Activated B cell treated with CpG ODN at 0.5 μM for 24 hours (primary cell): ENCODE data around the gene MCF2L. TPM values are rescaled to one million over a fixed set of nuclear protein-coding genes. Genes with fewer than 3 reads are reported as not detected.

Source experiments
- ATAC-seq: fragments of 200-7000 bp; cut with Tn5 transposase; one replicate; pipeline ENCODE4 v1.10.0; 2021; ENCODE audit warnings: low read depth, mild to moderate bottlenecking, moderate library complexity
- CTCF ChIA-PET: fragments of 350-600 bp; sonication (Branson Sonifier 250); formaldehyde crosslinking; loops from one replicate; lab custom pipeline; 2021; ENCODE audit warnings: antibody characterized with exemption; lab: Charles Lee
- POLR2A ChIA-PET: fragments of 350-600 bp; sonication (Branson Sonifier 250); formaldehyde crosslinking; loops from one replicate; lab custom pipeline; 2021; ENCODE audit warnings: antibody characterized with exemption; lab: Charles Lee
- DNase-seq: peaks from one replicate; pipeline ENCODE4 v3.0.0; 2022
- H3K27ac Mint-ChIP-seq: one replicate; pipeline ENCODE4 v1.8.0; 2020; ENCODE audit warnings: mixed read lengths
- H3K27me3 Mint-ChIP-seq: one replicate; pipeline ENCODE4 v1.8.0; 2021; ENCODE audit warnings: mixed read lengths
- H3K36me3 Mint-ChIP-seq: one replicate; pipeline ENCODE4 v1.8.0; 2021; ENCODE audit warnings: low read depth, mixed read lengths
- H3K4me1 Mint-ChIP-seq: one replicate; pipeline ENCODE4 v1.8.0; 2021; ENCODE audit warnings: mixed read lengths
- H3K4me3 Mint-ChIP-seq: one replicate; pipeline ENCODE4 v1.8.0; 2020; ENCODE audit warnings: mild to moderate bottlenecking, mixed read lengths
- H3K9me3 Mint-ChIP-seq: one replicate; pipeline ENCODE4 v1.8.0; 2020; ENCODE audit warnings: mixed read lengths
- intact Hi-C: fragments of 100-400 bp; cut with micrococcal nuclease; formaldehyde crosslinking; loops from one replicate; pipeline ENCODE4 v1.15.1; 2024
- total RNA-seq: library from RNA; stranded (reverse); gene quantifications from 2 replicates; pipeline ENCODE4 v1.2.3, GENCODE V29; 2022
- TF ChIP-seq, protein P1 (sequence below): fragments of 200-600 bp; IDR thresholded peaks from one replicate; pipeline ENCODE4 v1.8.0; 2022; ENCODE audit warnings: antibody characterized with exemption, mild to moderate bottlenecking

The MCF2L gene
- total RNA-seq, 1 donor from 2014 or later, result 3.4 TPM

DNA sequence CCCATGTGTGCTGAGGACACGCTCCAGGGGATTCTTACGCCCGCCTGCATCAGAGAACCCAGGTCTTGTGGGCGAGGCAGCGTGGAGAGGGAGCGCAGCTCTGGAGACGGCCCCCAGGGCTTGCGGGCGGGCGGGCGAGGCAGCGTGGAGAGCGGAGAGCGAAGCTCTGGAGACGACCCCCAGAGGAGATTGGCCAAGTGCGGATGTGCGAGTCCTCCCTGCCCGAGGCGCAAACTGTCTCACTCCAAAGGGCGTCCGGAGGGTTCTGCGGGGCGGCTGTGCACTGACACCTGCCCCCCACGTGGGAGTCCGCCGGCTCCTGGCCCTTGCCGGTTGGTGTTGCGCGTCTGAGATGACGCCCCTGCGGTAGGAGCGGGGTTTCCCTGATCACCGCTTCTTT, 39.8 kb downstream of the MCF2L start:
- no peak for DNase-seq
- intact Hi-C loops, result no loop called here
- H3K9me3 Mint-ChIP-seq, result no peaks in the 10 kb centered on the region
- no peak overlapping the region for H3K27ac Mint-ChIP-seq
- H3K4me1 Mint-ChIP-seq, result peaks cover 5% of the 10 kb centered on the region
- no peaks in the 10 kb centered on the region for H3K36me3 Mint-ChIP-seq
- ATAC-seq, result no peak
- TF ChIP-seq, protein P1, sequence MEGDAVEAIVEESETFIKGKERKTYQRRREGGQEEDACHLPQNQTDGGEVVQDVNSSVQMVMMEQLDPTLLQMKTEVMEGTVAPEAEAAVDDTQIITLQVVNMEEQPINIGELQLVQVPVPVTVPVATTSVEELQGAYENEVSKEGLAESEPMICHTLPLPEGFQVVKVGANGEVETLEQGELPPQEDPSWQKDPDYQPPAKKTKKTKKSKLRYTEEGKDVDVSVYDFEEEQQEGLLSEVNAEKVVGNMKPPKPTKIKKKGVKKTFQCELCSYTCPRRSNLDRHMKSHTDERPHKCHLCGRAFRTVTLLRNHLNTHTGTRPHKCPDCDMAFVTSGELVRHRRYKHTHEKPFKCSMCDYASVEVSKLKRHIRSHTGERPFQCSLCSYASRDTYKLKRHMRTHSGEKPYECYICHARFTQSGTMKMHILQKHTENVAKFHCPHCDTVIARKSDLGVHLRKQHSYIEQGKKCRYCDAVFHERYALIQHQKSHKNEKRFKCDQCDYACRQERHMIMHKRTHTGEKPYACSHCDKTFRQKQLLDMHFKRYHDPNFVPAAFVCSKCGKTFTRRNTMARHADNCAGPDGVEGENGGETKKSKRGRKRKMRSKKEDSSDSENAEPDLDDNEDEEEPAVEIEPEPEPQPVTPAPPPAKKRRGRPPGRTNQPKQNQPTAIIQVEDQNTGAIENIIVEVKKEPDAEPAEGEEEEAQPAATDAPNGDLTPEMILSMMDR, result no peak
- no peak overlapping the region for H3K4me3 Mint-ChIP-seq
- CTCF ChIA-PET, result no interaction called here
- POLR2A ChIA-PET, result no interaction called here
- H3K27me3 Mint-ChIP-seq, result no peaks in the 10 kb centered on the region

DNA sequence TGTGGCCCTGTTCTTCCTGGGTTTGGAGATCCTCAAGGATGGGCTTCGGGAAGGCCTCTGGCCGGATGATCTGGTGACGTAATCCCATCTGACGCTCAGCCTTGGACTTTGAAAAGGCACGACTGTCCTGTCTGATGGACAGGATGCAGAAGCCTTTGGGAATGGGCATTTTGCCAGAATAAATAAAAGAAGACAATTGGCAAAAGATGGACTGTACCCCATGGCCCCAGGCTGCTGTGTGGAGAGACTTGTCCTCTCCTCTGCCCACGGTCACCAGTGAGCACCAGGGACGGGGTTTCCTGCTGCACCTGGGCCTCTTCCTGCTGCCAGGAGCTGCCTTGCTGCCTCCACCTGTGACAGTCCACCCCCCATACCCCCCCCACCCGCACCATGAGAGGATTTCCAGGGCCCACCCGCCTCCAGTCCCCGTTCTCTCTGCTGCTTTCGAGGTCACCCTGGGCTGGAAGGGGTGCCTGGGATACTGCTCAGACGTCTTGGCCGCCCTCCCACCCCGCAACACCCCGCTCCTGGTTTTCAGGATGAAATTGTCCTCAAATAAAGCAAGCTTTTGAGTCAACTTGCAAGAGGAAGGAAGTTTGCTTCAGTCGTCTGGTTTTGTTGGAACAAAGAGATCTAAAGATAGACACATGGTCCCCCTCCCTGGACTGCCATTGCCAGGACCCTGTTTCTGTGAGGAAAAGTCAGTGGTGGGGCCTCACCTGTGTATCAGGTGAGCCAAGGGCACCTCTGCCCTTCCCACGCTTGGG, 40.9 kb downstream of the MCF2L start:
- Mint-ChIP-seq H3K27ac (no peak overlapping the region), H3K4me3 (no peak overlapping the region), H3K36me3 (no peaks in the 10 kb centered on the region), H3K4me1 (peaks cover 5% of the 10 kb centered on the region), H3K27me3 (no peaks in the 10 kb centered on the region), H3K9me3 (no peaks in the 10 kb centered on the region)
- no peak for DNase-seq
- POLR2A ChIA-PET, result no interaction called here
- TF ChIP-seq, protein P1, result no peak
- ATAC-seq, result no peak
- intact Hi-C loops, result no loop called here
- CTCF ChIA-PET, result no interaction called here

DNA sequence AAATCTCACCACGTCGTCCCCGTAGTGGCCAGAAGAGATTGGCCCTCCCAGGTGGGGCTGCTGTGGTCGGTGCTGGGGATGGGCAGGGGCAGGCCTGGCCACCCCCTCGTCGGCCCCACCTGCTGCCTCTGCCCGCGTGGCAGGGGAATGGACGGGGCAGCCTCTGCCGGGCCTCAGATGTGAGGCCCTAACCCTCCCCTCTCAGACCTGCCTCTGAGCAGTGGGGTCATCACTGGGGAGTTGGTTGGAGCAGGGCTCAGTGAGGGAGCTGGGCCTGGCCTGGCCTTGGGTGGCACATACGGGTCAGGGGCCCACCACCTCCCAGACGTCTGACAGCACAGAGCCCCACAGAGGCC, 41.5 kb downstream of the MCF2L start:
- CTCF ChIA-PET, result no interaction called here
- POLR2A ChIA-PET, result no interaction called here
- intact Hi-C loops, result no loop called here
- no peak for DNase-seq
- Mint-ChIP-seq H3K36me3 (peaks cover under 1% of the 10 kb centered on the region), H3K4me1 (peaks cover 4% of the 10 kb centered on the region), H3K27ac (no peak overlapping the region), H3K4me3 (no peak overlapping the region), H3K27me3 (no peaks in the 10 kb centered on the region), H3K9me3 (no peaks in the 10 kb centered on the region)
- no peak for ATAC-seq
- TF ChIP-seq, protein P1, result no peak

DNA sequence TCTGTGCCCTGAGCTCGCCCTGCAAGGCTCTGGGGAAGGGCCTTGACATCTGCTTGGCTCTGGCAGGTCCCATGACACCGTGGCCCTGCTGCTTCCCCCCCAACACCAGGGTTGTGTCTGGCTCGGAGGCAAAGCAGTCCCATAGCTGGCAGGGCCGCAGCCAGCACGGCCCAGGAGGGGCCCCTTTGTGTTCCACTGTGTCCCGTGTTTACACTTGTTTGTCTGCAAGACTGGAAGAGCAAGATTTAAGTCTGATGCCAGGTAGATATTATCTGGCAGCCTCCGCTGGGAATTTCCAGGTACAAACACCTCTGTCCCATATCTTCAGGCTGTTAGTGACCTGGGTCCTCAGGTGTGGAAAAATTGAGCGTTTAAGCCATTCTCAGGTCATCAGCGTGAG, 44.3 kb downstream of the MCF2L start:
- intact Hi-C loops, result no loop called here
- DNase-seq (no peak), ATAC-seq (no peak)
- H3K4me1 Mint-ChIP-seq, result peaks cover 2% of the 10 kb centered on the region
- no peaks in the 10 kb centered on the region for H3K9me3 Mint-ChIP-seq
- peaks cover 5% of the 10 kb centered on the region for H3K36me3 Mint-ChIP-seq
- TF ChIP-seq, protein P1, result no peak
- CTCF ChIA-PET, result no interaction called here
- H3K27me3 Mint-ChIP-seq, result no peaks in the 10 kb centered on the region
- POLR2A ChIA-PET, result no interaction called here
- no peak overlapping the region for H3K27ac Mint-ChIP-seq
- H3K4me3 Mint-ChIP-seq, result no peak overlapping the region

DNA sequence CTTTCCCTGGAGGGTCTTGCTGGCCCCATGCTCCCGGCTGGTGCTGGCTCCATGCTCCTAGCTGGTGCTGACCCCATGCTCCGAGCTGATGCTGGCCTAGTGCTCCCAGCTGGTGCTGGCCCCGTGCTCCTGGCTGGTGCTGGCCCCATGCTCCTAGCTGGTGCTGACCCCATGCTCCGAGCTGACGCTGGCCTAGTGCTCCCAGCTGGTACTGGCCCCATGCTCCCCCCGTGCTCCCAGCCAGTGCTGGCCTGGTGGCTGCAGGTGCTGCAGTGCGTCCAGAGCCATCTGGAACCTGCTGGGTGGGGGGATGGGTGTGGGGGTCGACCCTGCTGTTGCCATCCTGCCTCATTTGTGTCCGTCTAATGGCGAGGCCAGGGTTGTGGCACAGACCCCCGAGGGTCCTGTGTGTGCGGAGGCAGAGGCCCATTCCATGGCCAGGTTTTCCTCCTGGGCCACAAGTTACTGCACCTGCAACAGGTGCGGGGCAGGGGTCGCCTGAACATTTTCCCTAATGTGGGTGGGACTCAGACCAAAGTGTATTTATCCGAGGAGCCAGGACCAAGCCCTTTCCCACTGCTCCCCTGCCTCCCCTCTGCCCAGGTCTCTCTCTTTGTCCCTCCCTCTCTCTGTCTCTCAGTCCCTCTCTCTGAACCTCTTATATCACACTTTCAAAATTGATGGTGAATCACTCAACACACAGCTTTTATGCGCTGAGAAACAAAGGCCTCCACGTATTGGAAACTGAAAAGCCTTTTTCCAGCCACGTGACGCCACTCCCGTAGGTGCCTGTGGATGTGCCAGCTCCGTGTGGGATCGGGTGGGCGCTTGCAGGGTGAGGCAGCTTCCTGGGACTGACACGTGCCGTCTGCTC, 45.1 kb downstream of the MCF2L start:
- CTCF ChIA-PET, result no interaction called here
- Mint-ChIP-seq H3K9me3 (no peaks in the 10 kb centered on the region), H3K27ac (no peak overlapping the region), H3K4me3 (no peak overlapping the region), H3K4me1 (peaks cover 2% of the 10 kb centered on the region), H3K27me3 (no peaks in the 10 kb centered on the region), H3K36me3 (peaks cover 5% of the 10 kb centered on the region)
- ATAC-seq (no peak), DNase-seq (no peak)
- TF ChIP-seq, protein P1, result no peak
- POLR2A ChIA-PET, result no interaction called here
- intact Hi-C loops, result no loop called here
